SK-N-SH (cell line): ENCODE data around the gene FAM222A. TPM values are rescaled to one million over a fixed set of nuclear protein-coding genes. Genes with fewer than 3 reads are reported as not detected.

Experiments
- CTCF ChIA-PET: fragments of 300-600, 350-600 bp; formaldehyde crosslinking; extraction: SDS; loops from one replicate; lab custom pipeline; 2021; lab: Yijun Ruan, JAX
- POLR2A ChIA-PET: fragments of 350-600 bp; sonication (Branson Sonifier 250); formaldehyde crosslinking; extraction: SDS; loops from one replicate; lab custom pipeline; 2020; ENCODE audit warnings: antibody characterized with exemption, inconsistent platforms; lab: Yijun Ruan, JAX
- DNase-seq: peaks from one replicate; pipeline ENCODE4 v3.0.0; 2012
- H2AFZ ChIP-seq: fragments of 200-600 bp; sonication (generic); 2 replicates; pipeline ENCODE4 v1.8.1; 2016; ENCODE audit warnings: antibody characterized with exemption, mild to moderate bottlenecking, low read depth
- H3F3A ChIP-seq: fragments of 200-600 bp; sonication (generic); replicated peaks from 2 replicates; pipeline ENCODE3; 2016; ENCODE audit warnings: antibody characterized with exemption, mild to moderate bottlenecking; ENCODE audit not compliant: insufficient read depth
- H3K27ac ChIP-seq, 2 experiments: fragments of 200-500 bp in 1 of 2; fragments of 200-600 bp in 1 of 2; sonication (Bioruptor generic) in 1 of 2; sonication (generic), shearing (Covaris generic) in 1 of 2; 2 replicates each; pipeline versions ENCODE4 v1.5.1 to v1.6.1; 2014 to 2016; ENCODE audit warnings: low read depth in 2 of 2, inconsistent platforms in 1 of 2, low read length in 1 of 2, mild to moderate bottlenecking in 1 of 2, mixed read lengths in 1 of 2
- H3K27me3 ChIP-seq: fragments of 200-600 bp; sonication (generic), shearing (Covaris generic); 2 replicates; pipeline ENCODE4 v1.6.1; 2016; ENCODE audit warnings: mixed run types; ENCODE audit not compliant: insufficient read depth
- H3K36me3 ChIP-seq, 2 experiments: fragments of 200-500 bp in 1 of 2; fragments of 200-600 bp in 1 of 2; sonication (Bioruptor generic) in 1 of 2; sonication (generic) in 1 of 2; replicated peaks in 1 of 2; 2 replicates each; pipeline versions ENCODE3 to v1.5.1; 2014 to 2016; ENCODE audit warnings: low read length in 1 of 2, mild to moderate bottlenecking in 1 of 2; ENCODE audit not compliant: insufficient read depth in 2 of 2, control insufficient read depth in 1 of 2
- H3K4me1 ChIP-seq, 2 experiments: fragments of 200-500 bp in 1 of 2; fragments of 200-600 bp in 1 of 2; sonication (Bioruptor generic) in 1 of 2; sonication (generic), shearing (Covaris generic) in 1 of 2; 2 replicates each; pipeline versions ENCODE4 v1.5.1 to v1.6.1; 2014 to 2016; ENCODE audit warnings: low read depth in 1 of 2, low read length in 1 of 2, mixed run types in 1 of 2; ENCODE audit not compliant: insufficient read depth in 2 of 2, control insufficient read depth in 1 of 2
- H3K4me2 ChIP-seq: fragments of 200-600 bp; sonication (generic), shearing (Covaris generic); 2 replicates; pipeline ENCODE4 v1.6.1; 2017; ENCODE audit warnings: mixed run types
- H3K4me3 ChIP-seq, 2 experiments: fragments of 200-500 bp in 1 of 2; fragments of 200-600 bp in 1 of 2; sonication (Bioruptor generic) in 1 of 2; sonication (generic), shearing (Covaris generic) in 1 of 2; 2 replicates each; pipeline versions ENCODE4 v1.5.1 to v1.8.1; 2014 to 2016; ENCODE audit warnings: low read depth in 2 of 2, inconsistent platforms in 1 of 2, low read length in 1 of 2, mild to moderate bottlenecking in 1 of 2, mixed read lengths in 1 of 2, moderate library complexity in 1 of 2
- H3K79me2 ChIP-seq: fragments of 200-600 bp; sonication (generic); 2 replicates; pipeline ENCODE4 v1.8.1; 2017; ENCODE audit warnings: mild to moderate bottlenecking; ENCODE audit not compliant: insufficient read depth
- H3K9ac ChIP-seq: fragments of 200-600 bp; sonication (generic); 2 replicates; pipeline ENCODE4 v1.6.1; 2017; ENCODE audit warnings: mixed run types
- H3K9me2 ChIP-seq: fragments of 200-600 bp; sonication (generic); 2 replicates; pipeline ENCODE4 v1.6.1; 2017; ENCODE audit warnings: mixed run types
- H3K9me3 ChIP-seq: fragments of 200-600 bp; sonication (generic); 2 replicates; pipeline ENCODE4 v1.6.1; 2017; ENCODE audit warnings: mixed run types, mild to moderate bottlenecking, moderate library complexity
- H4K20me1 ChIP-seq: fragments of 200-600 bp; sonication (generic); 2 replicates; pipeline ENCODE4 v1.6.1; 2017; ENCODE audit warnings: mild to moderate bottlenecking, mixed run types; ENCODE audit not compliant: insufficient read depth
- CHD2 ChIP-seq: fragments of 150-350 bp; IDR thresholded peaks from 2 replicates; pipeline ENCODE4 v1.6.1; 2018; ENCODE audit warnings: low read length; ENCODE audit not compliant: partially characterized antibody
- EP300 ChIP-seq, 2 experiments: IDR thresholded peaks; 2 replicates each; pipeline versions ENCODE4 v1.4.0 to v1.6.1; 2012; ENCODE audit warnings: borderline replicate concordance in 1 of 2, low read depth in 1 of 2, low read length in 1 of 2
- EZH2phosphoT487 ChIP-seq: fragments of 200-600 bp; sonication (generic); IDR thresholded peaks from 2 replicates; pipeline ENCODE4 v1.6.1; 2017; ENCODE audit warnings: low read depth, mixed run types, mild to moderate bottlenecking, antibody characterized with exemption, moderate library complexity, borderline replicate concordance
- FOSL2 ChIP-seq: IDR thresholded peaks from 2 replicates; pipeline ENCODE4 v1.4.0; 2012; ENCODE audit warnings: low read depth, mild to moderate bottlenecking, moderate library complexity, borderline replicate concordance
- GABPA ChIP-seq: IDR thresholded peaks from 2 replicates; pipeline ENCODE4 v1.4.0; 2012; ENCODE audit warnings: low read depth, mild to moderate bottlenecking
- GATA2 ChIP-seq: sonication (generic); formaldehyde crosslinking; IDR thresholded peaks from 2 replicates; pipeline ENCODE4 v1.5.0; 2020; ENCODE audit warnings: mild to moderate bottlenecking, missing genetic modification reagents
- JUND ChIP-seq: IDR thresholded peaks from 2 replicates; pipeline ENCODE4 v1.4.0; 2012
- NFIC ChIP-seq: IDR thresholded peaks from 2 replicates; pipeline ENCODE4 v1.4.0; 2012; ENCODE audit warnings: borderline replicate concordance
- POLR2AphosphoS5 ChIP-seq: IDR thresholded peaks from 2 replicates; pipeline ENCODE4 v1.6.1; 2012; ENCODE audit warnings: low read depth, low read length
- RAD21 ChIP-seq: IDR thresholded peaks from 2 replicates; pipeline ENCODE4 v1.6.1; 2012; ENCODE audit warnings: mild to moderate bottlenecking, low read length
- RCOR1 ChIP-seq: fragments of 150-350 bp; IDR thresholded peaks from 2 replicates; pipeline ENCODE4 v1.6.1; 2017; ENCODE audit warnings: antibody characterized with exemption, low read length
- RFX5 ChIP-seq: IDR thresholded peaks from 2 replicates; pipeline ENCODE4 v1.6.1; 2012; ENCODE audit warnings: mild to moderate bottlenecking, improper control_type of control experiment, low read length
- TAF1 ChIP-seq: IDR thresholded peaks from 2 replicates; pipeline ENCODE4 v1.6.1; 2012; ENCODE audit warnings: low read depth, mild to moderate bottlenecking, low read length, moderate library complexity, borderline replicate concordance
- TCF12 ChIP-seq: IDR thresholded peaks from 2 replicates; pipeline ENCODE4 v1.4.0; 2012
- WGBS: methylation state at CpG from one replicate; pipeline ENCODE4 v1.1.6; 2017; ENCODE audit warnings: low lambda C conversion rate; 5-methylcytosine and 5-hydroxymethylcytosine counted together
- polyA plus RNA-seq, 3 experiments: library from polyadenylated mRNA; depleted of rRNA; stranded (reverse); fragments of >200 nt; gene quantifications; 2 replicates each; pipeline ENCODE4 v1.2.3, GENCODE V29; 2012
- TF ChIP-seq, protein P1 (sequence below): fragments of 150-350 bp; IDR thresholded peaks from 2 replicates; pipeline ENCODE4 v1.6.1; 2017; ENCODE audit warnings: antibody characterized with exemption, low read length, low read depth, borderline replicate concordance
- TF ChIP-seq, protein P2 (sequence below): fragments of 150-350 bp; IDR thresholded peaks from 2 replicates; pipeline ENCODE4 v1.6.1; 2016; ENCODE audit warnings: mild to moderate bottlenecking, low read depth, low read length
- TF ChIP-seq, protein P3 (sequence below): IDR thresholded peaks from 2 replicates; pipeline ENCODE4; 2012

Gene FAM222A
- polyA plus RNA-seq, 1 of the 3 experiments (the other 2 are of a cell fraction): 1.6 TPM

DNA sequence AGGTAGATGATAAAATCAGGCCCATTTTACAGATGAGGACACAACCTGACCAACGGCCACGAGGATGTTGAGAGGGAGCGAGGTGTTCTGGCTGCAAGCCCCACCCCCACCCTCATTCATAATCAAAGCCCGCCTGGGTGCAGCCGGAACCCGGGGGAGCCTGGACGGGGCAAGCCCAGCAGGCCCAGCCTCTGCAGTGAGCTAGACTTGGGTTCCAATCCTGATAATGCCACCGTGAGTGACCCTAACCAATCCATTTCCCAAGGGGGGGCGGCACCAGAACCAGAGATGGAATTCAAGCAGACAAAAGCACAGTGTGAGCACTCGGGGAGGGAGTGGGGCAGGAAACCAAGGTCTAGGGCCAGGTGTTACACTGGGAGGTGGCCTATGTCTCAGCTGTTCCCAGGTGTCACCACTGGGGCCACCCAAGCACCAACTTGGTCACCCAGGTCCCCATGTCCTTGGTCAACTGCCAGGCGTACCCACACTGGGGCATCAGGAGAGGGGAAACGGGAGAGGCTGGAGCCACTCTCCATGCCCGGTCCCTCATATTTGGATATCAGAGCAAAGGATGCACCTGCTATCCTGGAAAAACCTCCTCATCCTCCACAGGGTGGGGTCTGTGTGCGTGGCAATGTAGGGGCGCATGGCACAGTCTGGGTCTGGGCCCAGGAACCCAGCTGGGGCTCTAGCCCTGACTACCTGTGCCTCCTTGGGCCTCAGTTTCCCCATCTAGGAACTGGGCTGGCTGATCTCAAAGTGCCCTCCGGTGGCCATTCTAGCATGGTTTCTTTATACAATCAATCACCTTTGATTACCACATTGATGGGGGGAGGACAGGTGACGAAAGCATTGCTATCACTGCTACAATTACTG, 58.4 kb downstream of the FAM222A start:
- Histone ChIP-seq H3K4me1 (peaks cover 0 to 21% of the 10 kb centered on the region in 2 experiments; a peak in 1 of 4 replicates), H4K20me1 (no peaks in the 10 kb centered on the region), H3K27me3 (no peaks in the 10 kb centered on the region), H3K79me2 (no peaks in the 10 kb centered on the region), H3K9me3 (no peaks in the 10 kb centered on the region), H2AFZ (no peak overlapping the region), H3K27ac (no peak overlapping the region), H3K36me3 (no peaks in the 10 kb centered on the region), H3K4me2 (no peak overlapping the region), H3K9ac (no peak overlapping the region), H3F3A (no peaks in the 10 kb centered on the region), H3K9me2 (no peaks in the 10 kb centered on the region), H3K4me3 (no peak overlapping the region)
- ChIA-PET POLR2A (no interaction called here), CTCF (interaction anchor here (0.8 to 5.7 kb wide), 12 partner anchors 8 to 253 kb away, joined by 3 to 55 read pairs (median 4); no protein-coding TSS in a partner anchor)
- WGBS: 81% methylated on average over 12 of the region's 17 CpGs
- TF ChIP-seq TCF12 (no peak), RAD21 (peak; percentile 20; the same call in 1 of the 2 replicates)
- peak; percentile 33 for DNase-seq

DNA sequence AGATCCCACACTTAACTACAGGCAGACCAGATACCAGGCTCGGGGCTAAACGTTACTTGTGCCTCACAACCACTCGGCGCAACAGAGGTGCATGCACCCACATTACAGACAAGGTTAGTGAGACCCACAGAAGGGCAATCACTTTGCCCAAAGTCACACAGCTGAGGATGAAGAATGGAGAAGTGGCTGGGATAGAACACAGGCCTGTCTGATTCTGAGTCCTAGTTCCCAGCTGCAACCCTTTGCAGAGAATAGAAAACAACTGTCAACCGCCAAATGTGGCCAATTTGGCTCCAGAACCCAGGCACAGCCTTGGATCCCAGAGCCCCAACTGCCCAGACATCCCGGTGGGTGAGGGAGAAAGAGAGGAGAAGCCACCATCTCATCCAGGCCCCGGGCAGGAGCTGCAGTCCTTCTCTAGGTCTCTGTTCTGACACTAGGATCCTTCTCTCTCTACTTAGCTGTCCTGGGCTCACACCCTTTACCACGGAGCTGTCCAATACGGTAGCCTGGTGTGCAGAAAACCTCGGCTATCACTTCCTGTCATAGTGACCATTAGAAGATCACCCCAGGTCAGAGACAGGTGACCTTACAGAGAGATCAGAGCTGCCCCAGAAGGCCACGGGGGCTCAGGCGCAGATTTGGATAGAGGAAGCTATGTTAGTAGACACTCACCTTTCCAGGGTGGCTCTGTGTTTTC, 59.1 kb downstream of the FAM222A start:
- TF ChIP-seq, protein P1, sequence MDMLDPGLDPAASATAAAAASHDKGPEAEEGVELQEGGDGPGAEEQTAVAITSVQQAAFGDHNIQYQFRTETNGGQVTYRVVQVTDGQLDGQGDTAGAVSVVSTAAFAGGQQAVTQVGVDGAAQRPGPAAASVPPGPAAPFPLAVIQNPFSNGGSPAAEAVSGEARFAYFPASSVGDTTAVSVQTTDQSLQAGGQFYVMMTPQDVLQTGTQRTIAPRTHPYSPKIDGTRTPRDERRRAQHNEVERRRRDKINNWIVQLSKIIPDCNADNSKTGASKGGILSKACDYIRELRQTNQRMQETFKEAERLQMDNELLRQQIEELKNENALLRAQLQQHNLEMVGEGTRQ: no peak
- TF ChIP-seq POLR2AphosphoS5: no peak
- no peak for TF ChIP-seq GATA2 (CRISPR knock-in tag)
- TF ChIP-seq, protein P2, sequence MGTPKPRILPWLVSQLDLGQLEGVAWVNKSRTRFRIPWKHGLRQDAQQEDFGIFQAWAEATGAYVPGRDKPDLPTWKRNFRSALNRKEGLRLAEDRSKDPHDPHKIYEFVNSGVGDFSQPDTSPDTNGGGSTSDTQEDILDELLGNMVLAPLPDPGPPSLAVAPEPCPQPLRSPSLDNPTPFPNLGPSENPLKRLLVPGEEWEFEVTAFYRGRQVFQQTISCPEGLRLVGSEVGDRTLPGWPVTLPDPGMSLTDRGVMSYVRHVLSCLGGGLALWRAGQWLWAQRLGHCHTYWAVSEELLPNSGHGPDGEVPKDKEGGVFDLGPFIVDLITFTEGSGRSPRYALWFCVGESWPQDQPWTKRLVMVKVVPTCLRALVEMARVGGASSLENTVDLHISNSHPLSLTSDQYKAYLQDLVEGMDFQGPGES: no peak
- no peak for TF ChIP-seq NFIC
- no peak for TF ChIP-seq EP300 (IDR thresholded peaks at IDR 0.05; ENCODE audit: borderline replicate concordance in 1 of 2, low read depth in 1 of 2, low read length in 1 of 2)
- no peak for TF ChIP-seq EZH2phosphoT487
- TF ChIP-seq, protein P3, sequence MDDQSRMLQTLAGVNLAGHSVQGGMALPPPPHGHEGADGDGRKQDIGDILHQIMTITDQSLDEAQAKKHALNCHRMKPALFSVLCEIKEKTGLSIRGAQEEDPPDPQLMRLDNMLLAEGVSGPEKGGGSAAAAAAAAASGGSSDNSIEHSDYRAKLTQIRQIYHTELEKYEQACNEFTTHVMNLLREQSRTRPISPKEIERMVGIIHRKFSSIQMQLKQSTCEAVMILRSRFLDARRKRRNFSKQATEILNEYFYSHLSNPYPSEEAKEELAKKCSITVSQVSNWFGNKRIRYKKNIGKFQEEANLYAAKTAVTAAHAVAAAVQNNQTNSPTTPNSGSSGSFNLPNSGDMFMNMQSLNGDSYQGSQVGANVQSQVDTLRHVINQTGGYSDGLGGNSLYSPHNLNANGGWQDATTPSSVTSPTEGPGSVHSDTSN: no peak
- TF ChIP-seq RAD21: no peak
- TF ChIP-seq RCOR1: no peak
- TF ChIP-seq TAF1: no peak
- TF ChIP-seq GABPA: no peak
- no peak for TF ChIP-seq JUND
- TF ChIP-seq FOSL2: no peak
- TF ChIP-seq CHD2: no peak
- TF ChIP-seq RFX5: no peak
- TF ChIP-seq, all 33 proteins: peak for 0
- peaks cover 0 to 19% of the 10 kb centered on the region in 2 experiments; a peak in 1 of 4 replicates for H3K4me1 ChIP-seq
- H3K4me3 ChIP-seq: no peak overlapping the region
- no peak overlapping the region for H3K9ac ChIP-seq
- no peaks in the 10 kb centered on the region for H3K9me3 ChIP-seq
- H3K4me2 ChIP-seq: no peak overlapping the region
- H3K27me3 ChIP-seq: no peaks in the 10 kb centered on the region
- ChIA-PET POLR2A (no interaction called here), CTCF (interaction anchor here (0.6 to 5.7 kb wide), 10 partner anchors 9 to 254 kb away, joined by 3 to 55 read pairs (median 6); no protein-coding TSS in a partner anchor)
- WGBS: 75% methylated on average over 10 of the region's 12 CpGs
- no peaks in the 10 kb centered on the region for H3K79me2 ChIP-seq
- no peaks in the 10 kb centered on the region for H3K9me2 ChIP-seq
- H3K36me3 ChIP-seq: no peaks in the 10 kb centered on the region
- H4K20me1 ChIP-seq: no peaks in the 10 kb centered on the region
- no peaks in the 10 kb centered on the region for H3F3A ChIP-seq
- DNase-seq: no peak
- no peak overlapping the region; a peak in 1 of 4 replicates for H3K27ac ChIP-seq
- H2AFZ ChIP-seq: no peak overlapping the region
